Brain microvascular endothelial cell (primary cell): Measurements from ENCODE around the gene MACROD1.
A peak's percentile ranks its signal among the peaks of the same experiment; 100 is the strongest.

ENCODE experiments used
- DNase-seq: peaks from one replicate; pipeline ENCODE4 v3.0.0-alpha.2; 2020
- H3K27ac ChIP-seq: fragments of 250-450 bp; sonication (Bioruptor Pico); 2 replicates; pipeline ENCODE4 v1.5.1; 2020; ENCODE audit warnings: mild to moderate bottlenecking, moderate library complexity
- H3K27me3 ChIP-seq: fragments of 250-450 bp; sonication (Bioruptor Pico); replicated peaks from 2 replicates; pipeline ENCODE4 v1.5.1; 2020; ENCODE audit warnings: mild to moderate bottlenecking
- H3K36me3 ChIP-seq: fragments of 250-450 bp; sonication (Bioruptor Pico); replicated peaks from 2 replicates; pipeline ENCODE4 v1.5.1; 2020; ENCODE audit warnings: mild to moderate bottlenecking
- H3K4me3 ChIP-seq: 2 replicates; pipeline ENCODE4 v1.5.1; 2011; ENCODE audit warnings: low read depth, mild to moderate bottlenecking, control low read depth, low read length, moderate library complexity
- CTCF ChIP-seq: IDR thresholded peaks from 2 replicates; pipeline ENCODE4 v1.5.1; 2011; ENCODE audit warnings: low read depth, mild to moderate bottlenecking, moderate library complexity, low read length, control low read depth, inconsistent platforms; ENCODE audit errors: missing control alignments
- in situ Hi-C: cut with HindIII; loops from 2 replicates; pipeline ENCODE4 v1.10.0; 2017; ENCODE audit warnings: low sequenced_read_pairs, low pct_ligation_motif_present

MACROD1 gene

GRCh38 chr11:64035081-64035524 is 130.8 kb downstream of the MACROD1 start:
- no peak for TF ChIP-seq CTCF
- Histone ChIP-seq H3K27ac (no peak overlapping the region), H3K36me3 (no peaks in the 10 kb centered on the region), H3K4me3 (no peak overlapping the region), H3K27me3 (peaks cover 16% of the 10 kb centered on the region)
- no peak for DNase-seq
- in situ Hi-C loops = no loop called here

- no peaks in the 10 kb centered on the region for H3K36me3 ChIP-seq
- no peak overlapping the region for H3K4me3 ChIP-seq
- peak; percentile 8 for TF ChIP-seq CTCF
- no peak overlapping the region for H3K27ac ChIP-seq
- no peak for DNase-seq
- H3K27me3 ChIP-seq = peaks cover 15% of the 10 kb centered on the region
- in situ Hi-C loops = no loop called here
Observed at GRCh38 chr11:64034411-64034811, 131.5 kb downstream of the MACROD1 start.

GRCh38 chr11:64032050-64032449 is 133.9 kb downstream of the MACROD1 start:
- H3K4me3 ChIP-seq = no peak overlapping the region
- no peaks in the 10 kb centered on the region for H3K36me3 ChIP-seq
- no peak for TF ChIP-seq CTCF
- in situ Hi-C loops = no loop called here
- H3K27ac ChIP-seq = no peak overlapping the region
- peaks cover 14% of the 10 kb centered on the region for H3K27me3 ChIP-seq
- DNase-seq = peak; percentile 38

- no peak for DNase-seq
- H3K36me3 ChIP-seq = no peaks in the 10 kb centered on the region
- no peak for TF ChIP-seq CTCF
- in situ Hi-C loops = no loop called here
- H3K27me3 ChIP-seq = peaks cover 9% of the 10 kb centered on the region
- H3K27ac ChIP-seq = no peak overlapping the region
- no peak overlapping the region for H3K4me3 ChIP-seq
Observed at GRCh38 chr11:64031001-64031400, 134.9 kb downstream of the MACROD1 start.

GRCh38 chr11:64029773-64030172 is 136.1 kb downstream of the MACROD1 start:
- in situ Hi-C loops = no loop called here
- Histone ChIP-seq H3K27me3 (peaks cover 4% of the 10 kb centered on the region), H3K4me3 (no peak overlapping the region), H3K36me3 (no peaks in the 10 kb centered on the region), H3K27ac (no peak overlapping the region)
- TF ChIP-seq CTCF = no peak
- DNase-seq = no peak

GRCh38 chr11:64028398-64029115 is 137.4 kb downstream of the MACROD1 start:
- H3K27ac ChIP-seq = no peak overlapping the region
- no peak for DNase-seq
- H3K4me3 ChIP-seq = no peak overlapping the region
- H3K27me3 ChIP-seq = no peaks in the 10 kb centered on the region
- no peak for TF ChIP-seq CTCF
- no peaks in the 10 kb centered on the region for H3K36me3 ChIP-seq
- in situ Hi-C loops = no loop called here
